GM21717 (cell line): ENCODE results near the gene OR52E8.

ENCODE experiments used
- ATAC-seq: cut with Tn5 transposase; IDR thresholded peaks from one replicate; pipeline ENCODE4 v1.9.1; 2021; ENCODE audit warnings: mild to moderate bottlenecking, moderate library complexity; ENCODE audit not compliant: unreplicated experiment

OR52E8 gene

GRCh38 chr11:5857590-5857989 is at the start of gene OR52E8:
TSS of gene OR52E8 (minus strand) at chr11:5857690. CDS start at chr11:5857690, 0 bp downstream.
- ATAC-seq: no peak

GRCh38 chr11:5899534-5899933 is 42.0 kb upstream of the OR52E8 start:
- ATAC-seq: no peak

- no peak for ATAC-seq
Observed at GRCh38 chr11:5892908-5893307, 35.4 kb upstream of the OR52E8 start, which contains the start of gene OR52E5. TSS of gene OR52E5 (plus strand) at chr11:5893208. CDS start at chr11:5900777, 7,569 bp downstream.

- no peak for ATAC-seq
Observed at GRCh38 chr11:5891216-5891800, 33.8 kb upstream of the OR52E8 start.

GRCh38 chr11:5887661-5888060 is 30.2 kb upstream of the OR52E8 start:
- ATAC-seq: no peak

- ATAC-seq: no peak
Observed at GRCh38 chr11:5887172-5887571, 29.7 kb upstream of the OR52E8 start.

GRCh38 chr11:5881756-5882155 is 24.3 kb upstream of the OR52E8 start:
- no peak for ATAC-seq

- ATAC-seq: no peak
Observed at GRCh38 chr11:5880329-5880728, 22.8 kb upstream of the OR52E8 start, which contains the start of gene OR52E4. TSS of gene OR52E4 (plus strand) at chr11:5880629. CDS start at chr11:5884293, 3,664 bp downstream.

GRCh38 chr11:5878564-5878963 is 21.1 kb upstream of the OR52E8 start:
- ATAC-seq: no peak

- ATAC-seq: no peak
Observed at GRCh38 chr11:5865826-5866225, 8.3 kb upstream of the OR52E8 start.

- no peak for ATAC-seq
Observed at GRCh38 chr11:5851002-5851401, 6.5 kb downstream of the OR52E8 start.

- no peak for ATAC-seq
Observed at GRCh38 chr11:5847711-5848110, 9.8 kb downstream of the OR52E8 start.

GRCh38 chr11:5846701-5847100 is 10.8 kb downstream of the OR52E8 start:
- no peak for ATAC-seq

GRCh38 chr11:5841797-5842196 is 15.7 kb downstream of the OR52E8 start, which contains the start of gene OR52E6:
TSS of gene OR52E6 (minus strand) at chr11:5841897. CDS start at chr11:5841897, 0 bp downstream.
- no peak for ATAC-seq

- ATAC-seq: no peak
Observed at GRCh38 chr11:5837695-5838094, 19.8 kb downstream of the OR52E8 start.

GRCh38 chr11:5833446-5833845 is 24.0 kb downstream of the OR52E8 start:
- no peak for ATAC-seq

GRCh38 chr11:5831196-5831829 is 26.2 kb downstream of the OR52E8 start:
- no peak for ATAC-seq

- ATAC-seq: no peak
Observed at GRCh38 chr11:5818245-5818886, 39.1 kb downstream of the OR52E8 start.

GRCh38 chr11:5815534-5815933 is 42.0 kb downstream of the OR52E8 start:
- no peak for ATAC-seq

GRCh38 chr11:5809905-5810795 is 47.3 kb downstream of the OR52E8 start:
- no peak for ATAC-seq

- ATAC-seq: peak; percentile 32
Observed at GRCh38 chr11:5809122-5809519, 48.4 kb downstream of the OR52E8 start.
